Loucy (cell line): ENCODE data around the gene HIF1A.

Experiments used
- CTCF ChIP-seq: fragments of 200-600 bp; sonication (generic); conservative IDR thresholded peaks from 2 replicates; pipeline ENCODE4 v1.5.1; 2014; ENCODE audit warnings: mild to moderate bottlenecking, antibody characterized with exemption, low read length
- EZH2phosphoT487 ChIP-seq: fragments of 200-600 bp; IDR thresholded peaks from 2 replicates; pipeline ENCODE4 v1.6.1; 2018; ENCODE audit warnings: antibody characterized with exemption, mild to moderate bottlenecking, moderate library complexity, borderline replicate concordance

- no peak for TF ChIP-seq CTCF
- TF ChIP-seq EZH2phosphoT487 = no peak
Observed at GRCh38 chr14:61694039-61694438, 1.3 kb upstream of the HIF1A start.
